ENCODE measurements around the gene LPCAT3. TPM values are rescaled to one million over a fixed set of nuclear protein-coding genes. Genes with fewer than 3 reads are reported as not detected.

The LPCAT3 gene
- total and polyA plus RNA-seq, 4 donors, result 41.9 to 96.5 (median 77.0) TPM

- TF ChIP-seq FOXA2 (IDR thresholded peaks at IDR 0.05) (no peak), CTCF (IDR thresholded peaks at IDR 0.05; ENCODE audit: low read depth, low read length, missing input control) (peak; percentile 6), JUND (IDR thresholded peaks at IDR 0.05) (no peak), RXRA (IDR thresholded peaks at IDR 0.05) (no peak), YY1 (IDR thresholded peaks at IDR 0.05) (no peak)
- Histone ChIP-seq H3K27me3 (ENCODE audit: control insufficient read depth in 4 of 4, insufficient read depth in 4 of 4, low read length in 3 of 4) (no peaks in the 10 kb centered on the region), H3K27ac (ENCODE audit: low read depth in 1 of 2, low read length in 2 of 2) (peak overlapping the region; percentile 42 to 87), H3K4me1 (ENCODE audit: control insufficient read depth in 4 of 4, insufficient read depth in 4 of 4, low read length in 3 of 4) (peaks cover 2 to 40% (median 17%) of the 10 kb centered on the region in 4 donors), H3K36me3 (ENCODE audit: control insufficient read depth in 4 of 4, insufficient read depth in 3 of 4, low read depth in 1 of 4, low read length in 3 of 4) (peaks cover 0 to 8% (median 4%) of the 10 kb centered on the region in 4 donors), H3K9ac (ENCODE audit: low read depth in 1 of 2, low read length in 2 of 2) (no peak overlapping the region), H3K4me3 (ENCODE audit: low read depth in 1 of 3, low read length in 3 of 3) (no peak overlapping the region), H3K9me3 (ENCODE audit: control insufficient read depth in 4 of 4, low read length in 3 of 4) (no peaks in the 10 kb centered on the region)
- no peak for DNase-seq (ENCODE audit: low spot score)
- 82% methylated on average over 13 of the region's 13 CpGs for WGBS
These were observed 57.5 kb downstream of the LPCAT3 start for GRCh38 chr12:6960593-6961277.

GRCh38 chr12:6959805-6960592 lies 58.3 kb downstream of the LPCAT3 start:
- H3K4me3 ChIP-seq (ENCODE audit: low read depth in 1 of 3, low read length in 3 of 3), result no peak overlapping the region
- 93% methylated on average over 26 of the region's 26 CpGs for WGBS
- peaks cover 0 to 3% (median 2%) of the 10 kb centered on the region in 4 donors for H3K36me3 ChIP-seq (ENCODE audit: control insufficient read depth in 4 of 4, insufficient read depth in 3 of 4, low read depth in 1 of 4, low read length in 3 of 4)
- peak overlapping the region; percentile 56 to 87 for H3K27ac ChIP-seq (ENCODE audit: low read depth in 1 of 2, low read length in 2 of 2)
- no peak overlapping the region for H3K9ac ChIP-seq (ENCODE audit: low read depth in 1 of 2, low read length in 2 of 2)
- H3K9me3 ChIP-seq (ENCODE audit: control insufficient read depth in 4 of 4, low read length in 3 of 4), result no peaks in the 10 kb centered on the region
- H3K27me3 ChIP-seq (ENCODE audit: control insufficient read depth in 4 of 4, insufficient read depth in 4 of 4, low read length in 3 of 4), result no peaks in the 10 kb centered on the region
- peaks cover 0 to 36% (median 14%) of the 10 kb centered on the region in 4 donors for H3K4me1 ChIP-seq (ENCODE audit: control insufficient read depth in 4 of 4, insufficient read depth in 4 of 4, low read length in 3 of 4)
- no peak for DNase-seq (ENCODE audit: low spot score)
- TF ChIP-seq ZBTB33 (IDR thresholded peaks at IDR 0.05) (no peak), ATF3 (IDR thresholded peaks at IDR 0.05) (no peak), RXRA (IDR thresholded peaks at IDR 0.05) (no peak), FOXA1 (IDR thresholded peaks at IDR 0.05) (no peak), HNF4G (IDR thresholded peaks at IDR 0.05) (no peak), SP1 (IDR thresholded peaks at IDR 0.05) (no peak), GABPA (IDR thresholded peaks at IDR 0.05 in 1 of 2, conservative IDR thresholded peaks at IDR 0.05 in 1 of 2) (no peak), EGR1 (IDR thresholded peaks at IDR 0.05; ENCODE audit: low read depth in 2 of 2) (no peak), TAF1 (conservative IDR thresholded peaks at IDR 0.05) (no peak), CTCF (IDR thresholded peaks at IDR 0.05; ENCODE audit: low read depth, low read length, missing input control) (no peak), FOXA2 (IDR thresholded peaks at IDR 0.05) (no peak), JUND (IDR thresholded peaks at IDR 0.05) (no peak), REST (IDR thresholded peaks at IDR 0.05) (no peak), MAX (IDR thresholded peaks at IDR 0.05) (no peak), YY1 (IDR thresholded peaks at IDR 0.05) (no peak), HNF4A (conservative IDR thresholded peaks at IDR 0.05) (no peak), RAD21 (IDR thresholded peaks at IDR 0.05) (no peak), NR2F2 (IDR thresholded peaks at IDR 0.05) (no peak)

Data from liver (tissue), 9 donors.